Hepatocyte (in vitro differentiated cells): ENCODE data around the gene HGD. TPM values are rescaled to one million over a fixed set of nuclear protein-coding genes. Genes with fewer than 3 reads are reported as not detected.

Experiments used
- DNase-seq: peaks from one replicate; pipeline ENCODE4 v3.0.0-alpha.2; 2016; ENCODE audit warnings: low spot score
- H2AFZ ChIP-seq: fragments of 200-600 bp; sonication (generic); 2 replicates; pipeline ENCODE4 v1.6.0; 2016; ENCODE audit warnings: antibody characterized with exemption, mild to moderate bottlenecking
- H3K27ac ChIP-seq: fragments of 200-600 bp; sonication (generic); 2 replicates; pipeline ENCODE4 v1.5.1; 2016; ENCODE audit warnings: mild to moderate bottlenecking
- H3K27me3 ChIP-seq: fragments of 200-600 bp; sonication (generic); 2 replicates; pipeline ENCODE4 v1.6.1; 2016
- H3K36me3 ChIP-seq: fragments of 200-600 bp; sonication (generic); replicated peaks from 2 replicates; pipeline ENCODE4 v1.5.1; 2016; ENCODE audit warnings: low read depth; ENCODE audit not compliant: insufficient read depth
- H3K4me1 ChIP-seq: fragments of 200-600 bp; sonication (generic); 2 replicates; pipeline ENCODE4 v1.5.1; 2016; ENCODE audit warnings: mild to moderate bottlenecking, moderate library complexity; ENCODE audit not compliant: insufficient read depth
- H3K4me2 ChIP-seq: fragments of 200-600 bp; sonication (generic); 2 replicates; pipeline ENCODE4 v1.6.0; 2016
- H3K4me3 ChIP-seq: fragments of 200-600 bp; sonication (generic); 2 replicates; pipeline ENCODE4 v1.5.1; 2016; ENCODE audit warnings: mild to moderate bottlenecking
- H3K79me2 ChIP-seq: fragments of 200-600 bp; sonication (generic); 2 replicates; pipeline ENCODE4 v1.6.0; 2017; ENCODE audit warnings: mild to moderate bottlenecking
- H3K9me2 ChIP-seq: fragments of 200-600 bp; sonication (generic); replicated peaks from 2 replicates; pipeline ENCODE4 v1.6.0; 2017; ENCODE audit warnings: mild to moderate bottlenecking; ENCODE audit not compliant: insufficient read depth
- H3K9me3 ChIP-seq: fragments of 200-600 bp; sonication (generic); 2 replicates; pipeline ENCODE4 v1.5.1; 2016; ENCODE audit warnings: low read depth, mild to moderate bottlenecking
- H4K20me1 ChIP-seq: fragments of 200-600 bp; sonication (generic); 2 replicates; pipeline ENCODE4 v1.6.0; 2016; ENCODE audit warnings: mild to moderate bottlenecking; ENCODE audit not compliant: insufficient read depth, poor library complexity, severe bottlenecking
- CTCF ChIP-seq: fragments of 200-600 bp; sonication (generic); IDR thresholded peaks from 2 replicates; pipeline ENCODE4 v1.5.1; 2016; ENCODE audit warnings: antibody characterized with exemption, mild to moderate bottlenecking; ENCODE audit not compliant: poor library complexity
- EZH2 ChIP-seq: fragments of 200-600 bp; sonication (generic); IDR thresholded peaks from 2 replicates; pipeline ENCODE4 v1.6.1; 2016; ENCODE audit warnings: antibody characterized with exemption, mild to moderate bottlenecking, borderline replicate concordance
- EZH2phosphoT487 ChIP-seq: fragments of 200-600 bp; sonication (generic); IDR thresholded peaks from one replicate; pipeline ENCODE4 v1.6.1; 2018; ENCODE audit warnings: antibody characterized with exemption, mild to moderate bottlenecking, low read depth, moderate library complexity; ENCODE audit not compliant: unreplicated experiment, severe bottlenecking
- WGBS: methylation state at CpG from one replicate; pipeline ENCODE4 v1.1.6; 2016; ENCODE audit warnings: low lambda C conversion rate; ENCODE audit errors: missing lambda C conversion rate; 5-methylcytosine and 5-hydroxymethylcytosine counted together
- polyA plus RNA-seq: library from polyadenylated mRNA; unstranded; fragments of >200 nt; fragmentation: Nextera tagmentation; extraction: Ambion mirVana; gene quantifications from 2 replicates; pipeline ENCODE4 v1.2.1, GENCODE V29; 2016
- total RNA-seq: library from RNA; depleted of rRNA; stranded (reverse); fragments of >200 nt; gene quantifications from 2 replicates; pipeline ENCODE4 v1.2.3, GENCODE V29; 2014

HGD gene
- total and polyA plus RNA-seq, 2 experiments from 2014 or later, result 63.6 to 64.6 TPM

GRCh38 chr3:120636795-120637401 lies 45.1 kb downstream of the HGD start:
- H3K27me3 ChIP-seq, result no peaks in the 10 kb centered on the region
- H3K4me1 ChIP-seq, result no peaks in the 10 kb centered on the region
- H2AFZ ChIP-seq, result no peak overlapping the region
- H3K4me2 ChIP-seq, result no peak overlapping the region
- no peak overlapping the region for H3K4me3 ChIP-seq
- H3K27ac ChIP-seq, result no peak overlapping the region
- no peaks in the 10 kb centered on the region for H3K79me2 ChIP-seq
- H3K36me3 ChIP-seq, result no peaks in the 10 kb centered on the region
- H3K9me2 ChIP-seq, result no peaks in the 10 kb centered on the region
- DNase-seq, result no peak
- 68% methylated on average over 2 of the region's 2 CpGs for WGBS
- no peaks in the 10 kb centered on the region for H4K20me1 ChIP-seq
- H3K9me3 ChIP-seq, result no peaks in the 10 kb centered on the region
- TF ChIP-seq EZH2 (no peak), EZH2phosphoT487 (no peak), CTCF (no peak)

- Histone ChIP-seq H3K4me3 (no peak overlapping the region), H3K36me3 (no peaks in the 10 kb centered on the region), H4K20me1 (no peaks in the 10 kb centered on the region), H3K4me1 (no peaks in the 10 kb centered on the region), H3K9me3 (no peaks in the 10 kb centered on the region), H3K79me2 (no peaks in the 10 kb centered on the region), H2AFZ (no peak overlapping the region), H3K4me2 (no peak overlapping the region), H3K9me2 (no peaks in the 10 kb centered on the region), H3K27me3 (no peaks in the 10 kb centered on the region), H3K27ac (no peak overlapping the region)
- WGBS, result 0% methylated on average over 1 of the region's 1 CpG
- no peak for TF ChIP-seq EZH2
- TF ChIP-seq EZH2phosphoT487, result no peak
- TF ChIP-seq CTCF, result no peak
- DNase-seq, result no peak
These were observed 47.5 kb downstream of the HGD start for GRCh38 chr3:120634539-120634938.

- no peak overlapping the region for H3K27ac ChIP-seq
- peaks cover 4% of the 10 kb centered on the region for H3K9me3 ChIP-seq
- no peak overlapping the region for H3K4me3 ChIP-seq
- H3K79me2 ChIP-seq, result no peaks in the 10 kb centered on the region
- DNase-seq, result no peak
- no peaks in the 10 kb centered on the region for H3K27me3 ChIP-seq
- no peaks in the 10 kb centered on the region for H3K4me1 ChIP-seq
- no peaks in the 10 kb centered on the region for H3K9me2 ChIP-seq
- H3K36me3 ChIP-seq, result no peaks in the 10 kb centered on the region
- no peak overlapping the region for H2AFZ ChIP-seq
- TF ChIP-seq EZH2phosphoT487 (no peak), CTCF (no peak), EZH2 (no peak)
- H4K20me1 ChIP-seq, result no peaks in the 10 kb centered on the region
- H3K4me2 ChIP-seq, result no peak overlapping the region
These were observed 56.9 kb downstream of the HGD start for GRCh38 chr3:120625159-120625586.

GRCh38 chr3:120623727-120624093 lies 58.3 kb downstream of the HGD start:
- Histone ChIP-seq H3K79me2 (no peaks in the 10 kb centered on the region), H3K4me2 (no peak overlapping the region), H3K9me2 (no peaks in the 10 kb centered on the region), H2AFZ (no peak overlapping the region), H3K27me3 (no peaks in the 10 kb centered on the region), H3K27ac (no peak overlapping the region), H3K4me1 (no peaks in the 10 kb centered on the region), H3K9me3 (peaks cover 4% of the 10 kb centered on the region), H4K20me1 (no peaks in the 10 kb centered on the region), H3K36me3 (no peaks in the 10 kb centered on the region), H3K4me3 (no peak overlapping the region)
- TF ChIP-seq EZH2 (no peak), EZH2phosphoT487 (no peak), CTCF (no peak)
- no peak for DNase-seq
